ENCODE measurements around the gene PELI2.
A peak's percentile ranks its signal among the peaks of the same experiment; 100 is the strongest.
"Not testable (repeated sequence)": the region's sequence is repeated elsewhere in the genome, so short reads cannot be mapped to it uniquely, and the experiment has no call there.

PELI2 gene

DNA sequence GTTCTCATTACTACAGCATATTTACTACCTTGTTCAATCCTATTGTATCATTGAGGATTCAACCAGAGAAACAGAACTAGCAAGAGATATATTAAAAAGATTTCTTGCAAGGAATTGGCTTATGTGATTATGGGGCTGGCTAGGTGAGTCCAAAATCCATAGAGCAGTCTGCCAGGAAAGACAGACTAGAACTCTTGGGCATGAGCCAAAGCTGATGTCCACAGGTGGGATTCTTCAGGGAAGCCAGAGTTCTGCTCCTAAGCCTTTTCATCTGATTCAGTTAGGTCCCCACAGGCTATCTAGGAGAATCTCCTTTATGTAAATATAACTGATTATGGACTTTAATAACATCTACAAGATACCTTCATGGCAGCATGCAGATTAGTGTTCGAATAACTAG is 26.0 kb downstream of the PELI2 start:
- DNase-seq: no peak

DNA sequence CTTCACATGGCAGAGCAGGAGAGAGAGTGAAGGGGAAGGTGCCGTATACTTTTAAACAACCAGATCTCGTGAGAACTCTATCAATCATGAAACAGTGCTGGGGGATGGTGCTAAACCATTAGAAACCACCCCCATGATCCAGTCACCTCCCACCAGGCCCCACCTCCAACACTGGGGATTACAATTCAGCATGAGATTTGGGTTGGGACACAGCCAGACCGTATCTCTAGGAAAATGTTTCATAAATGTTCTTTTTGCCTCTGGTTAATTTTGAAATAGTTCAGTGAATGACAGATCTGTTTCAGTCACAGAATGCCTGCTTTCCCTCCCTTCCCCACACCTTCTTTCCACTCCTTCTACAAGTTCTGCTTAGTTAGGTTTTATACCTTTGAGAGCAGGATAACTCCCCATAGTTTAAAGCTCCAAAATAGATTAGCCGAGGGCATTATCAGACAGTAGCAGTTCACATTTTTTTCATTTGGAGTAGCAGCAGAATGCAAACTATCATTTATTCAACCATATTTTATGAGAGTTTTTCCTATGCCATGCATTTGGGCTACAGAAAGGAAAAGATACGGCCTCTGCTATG is 27.1 kb downstream of the PELI2 start:
- DNase-seq: no peak

DNA sequence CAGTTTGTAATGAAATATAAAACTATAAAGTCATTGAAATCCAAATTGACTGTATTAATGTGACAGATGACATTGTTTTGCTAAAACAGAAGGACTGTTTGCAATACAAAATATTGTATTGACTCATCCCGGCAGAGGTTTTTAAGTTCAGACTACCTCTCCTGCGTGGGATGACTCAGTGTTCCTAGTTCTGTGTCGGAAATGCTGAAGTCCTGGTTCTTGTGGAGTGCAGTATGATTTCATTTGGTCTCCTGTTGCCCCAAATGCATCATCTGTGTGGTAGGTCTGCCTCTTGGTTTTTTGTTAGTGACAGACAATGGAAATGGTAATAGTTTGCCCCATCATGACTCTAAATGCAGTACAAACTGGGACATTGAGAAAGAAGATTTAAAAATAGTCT is 27.8 kb downstream of the PELI2 start:
- peak; percentile 64 for DNase-seq

GRCh38 chr14:56147449-56147848 is 29.2 kb downstream of the PELI2 start:
- DNase-seq: no peak

DNA sequence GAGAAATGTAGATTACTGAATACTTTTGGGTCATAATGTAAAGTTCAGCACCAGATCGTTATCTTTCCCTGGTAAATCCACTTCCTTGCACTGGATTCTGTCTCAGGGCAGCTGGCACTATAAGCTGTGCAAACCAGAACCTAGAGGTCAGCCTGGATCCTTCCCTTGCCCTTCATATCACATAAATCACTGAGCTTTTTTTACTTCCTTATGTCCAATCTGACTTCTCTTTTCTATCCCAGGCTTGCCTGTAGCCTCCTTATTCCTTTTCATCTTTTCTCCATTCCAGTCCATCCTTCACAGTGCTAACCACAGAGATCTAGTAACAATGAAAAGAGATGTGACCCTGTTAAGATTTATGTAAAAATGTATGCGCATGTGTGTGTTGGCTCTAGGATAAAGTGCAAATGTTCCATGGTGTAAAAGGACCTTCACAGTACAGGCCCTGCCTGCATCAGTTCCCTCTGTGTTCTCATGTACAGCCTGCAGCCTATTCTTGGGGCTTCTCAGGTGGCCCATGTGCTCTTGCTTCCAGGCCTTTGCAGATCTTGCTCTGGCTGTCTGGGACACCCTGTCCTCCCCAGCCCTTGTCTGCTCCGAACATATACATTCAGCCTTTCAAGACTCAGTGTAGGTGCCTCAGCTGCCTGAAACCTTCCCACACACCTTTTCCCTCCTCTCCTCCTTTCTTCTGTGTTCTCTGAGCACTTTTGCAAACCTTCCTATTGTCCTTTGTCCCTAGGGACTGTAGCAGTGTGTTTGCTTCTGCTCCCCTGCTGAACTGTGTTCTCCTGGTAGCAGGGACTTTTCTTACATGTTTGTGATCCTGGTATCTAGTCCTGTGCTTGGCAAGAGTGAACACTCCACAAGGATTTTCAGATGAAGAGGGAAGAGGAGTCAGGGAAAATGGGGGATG is 30.0 kb downstream of the PELI2 start:
- DNase-seq: no peak

DNA sequence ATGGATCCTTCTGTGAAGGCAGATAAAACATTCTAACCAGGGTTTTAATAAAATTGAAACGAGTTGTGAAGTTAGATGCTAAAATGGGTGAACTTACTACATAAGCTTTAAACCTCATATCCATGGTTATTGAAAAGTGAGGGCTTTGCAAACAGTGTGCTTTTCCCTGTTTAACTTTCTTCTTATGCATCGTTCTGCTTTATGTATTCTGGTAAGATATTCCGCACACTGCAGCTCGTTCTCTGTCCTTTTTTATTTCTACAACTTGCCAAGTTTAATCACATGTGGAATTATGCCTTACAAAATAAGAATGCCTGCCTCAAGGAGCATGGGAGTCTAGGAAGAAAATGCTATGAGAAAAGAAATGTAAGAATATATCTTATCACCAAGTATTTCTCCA is 30.9 kb downstream of the PELI2 start:
- no peak for DNase-seq

GRCh38 chr14:56149995-56150394 is 31.8 kb downstream of the PELI2 start:
- DNase-seq: no peak

DNA sequence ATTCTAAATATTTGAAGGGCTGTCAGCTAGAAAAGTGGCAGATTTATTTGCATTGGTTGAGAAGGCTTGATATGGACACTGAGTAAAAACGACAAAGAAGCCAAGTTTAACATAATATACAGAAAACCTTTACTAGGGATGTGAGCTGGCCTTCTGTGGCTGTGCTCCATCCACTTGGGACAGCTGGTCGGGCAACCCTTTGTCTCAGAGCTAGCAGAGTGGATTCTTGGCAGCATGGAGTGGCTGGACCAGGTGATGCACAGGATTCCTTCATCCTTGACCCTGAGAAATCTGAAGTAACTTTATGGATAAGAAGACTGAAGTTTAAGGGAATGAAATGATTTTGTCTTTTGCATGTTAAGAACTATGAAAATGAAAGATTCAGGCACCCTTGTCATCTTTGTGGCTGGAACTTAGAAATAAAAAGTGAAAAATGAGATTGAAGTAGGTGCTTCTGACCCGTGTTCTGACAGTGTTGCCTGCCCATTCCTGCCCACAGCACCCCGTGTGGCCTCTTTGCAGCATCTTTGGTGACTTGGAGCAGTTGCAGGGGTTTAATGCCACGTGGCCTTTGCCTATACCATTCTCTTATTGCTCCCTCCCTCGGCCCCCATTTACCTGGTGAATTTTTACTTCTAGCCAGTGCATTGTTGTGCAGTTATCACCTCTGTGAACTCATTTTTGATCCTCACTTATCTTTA is 32.6 kb downstream of the PELI2 start:
- no peak for DNase-seq

- DNase-seq: no peak
Observed at GRCh38 chr14:56152221-56152620, 34.0 kb downstream of the PELI2 start.

GRCh38 chr14:56153267-56153666 is 35.1 kb downstream of the PELI2 start:
- DNase-seq: no peak

- DNase-seq: no peak
Observed at GRCh38 chr14:56154321-56154720, 36.1 kb downstream of the PELI2 start.

DNA sequence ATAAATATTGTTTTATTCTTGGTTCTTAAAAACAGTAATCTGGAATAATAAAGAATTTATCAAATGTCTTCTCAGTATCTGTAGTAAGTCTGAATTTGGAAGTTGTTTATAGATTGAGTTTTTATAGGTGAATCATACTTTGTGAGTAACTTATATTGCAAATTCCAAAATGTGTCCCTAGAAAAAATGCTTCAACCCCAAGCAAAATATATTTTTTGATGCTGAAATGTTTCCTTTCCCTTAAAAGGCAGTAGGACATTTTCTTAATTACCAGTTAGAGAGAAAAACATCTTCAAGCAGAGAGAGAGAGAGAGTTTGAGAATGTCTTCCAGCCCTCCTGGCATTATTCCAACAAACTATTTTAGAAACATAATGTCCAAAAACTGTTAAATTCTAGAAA is 37.9 kb downstream of the PELI2 start:
- peak; percentile 45 for DNase-seq

DNA sequence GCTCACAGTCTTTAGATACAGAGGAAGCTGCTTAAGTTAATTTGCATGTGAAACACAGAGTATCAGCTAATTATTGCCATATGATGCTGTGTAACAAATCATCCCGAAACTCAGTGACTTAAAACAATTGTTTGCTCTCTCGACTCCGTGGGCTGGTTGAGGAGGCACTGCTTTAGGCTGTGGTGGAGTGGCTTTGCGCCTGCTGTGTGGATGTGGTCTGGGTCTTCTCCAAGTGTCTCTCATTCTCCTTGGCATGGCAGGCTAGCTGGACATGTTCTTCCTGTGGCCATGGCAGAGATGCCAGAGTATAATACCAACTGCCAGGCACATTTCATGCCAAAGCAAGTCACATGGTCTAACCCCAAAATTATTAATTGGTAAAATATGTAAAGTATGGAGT is 40.9 kb downstream of the PELI2 start:
- DNase-seq: no peak

DNA sequence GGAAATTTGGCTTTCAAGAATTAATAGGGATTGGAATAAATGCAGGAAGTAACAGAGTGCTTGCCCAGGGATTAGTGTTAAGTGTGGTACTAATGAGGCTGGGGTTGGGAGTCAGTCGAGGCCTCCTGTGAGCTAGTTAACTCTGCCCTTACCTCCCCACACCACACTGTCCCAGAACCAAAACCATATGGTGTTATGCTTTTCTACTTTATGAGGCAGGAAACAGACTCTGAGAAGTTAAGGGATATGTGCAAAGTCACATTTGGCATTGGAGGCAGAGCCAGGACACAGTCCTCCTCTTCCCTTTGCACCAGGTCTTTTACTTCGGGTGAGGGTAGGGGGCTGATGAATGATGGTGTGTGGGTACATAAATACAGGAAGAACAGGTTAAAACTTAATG is 41.9 kb downstream of the PELI2 start:
- DNase-seq: no peak

DNA sequence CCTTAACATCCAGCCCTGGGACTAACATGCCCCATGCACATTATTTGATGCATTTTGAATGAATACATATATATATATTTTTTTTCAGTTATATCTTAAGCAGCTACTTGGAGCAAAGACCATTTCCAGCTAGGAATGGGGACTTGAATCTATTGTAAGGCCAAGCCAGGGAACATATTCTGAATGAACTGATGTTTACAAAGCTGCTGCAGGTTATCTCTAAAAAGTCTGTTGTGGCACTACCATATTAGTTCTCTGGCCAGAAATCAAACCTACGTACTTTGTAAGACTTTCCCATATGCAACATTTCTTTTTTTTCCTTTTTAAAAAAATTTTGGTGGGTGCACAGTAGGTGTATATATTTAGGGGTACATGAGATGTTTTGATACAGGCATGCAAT is 43.4 kb downstream of the PELI2 start:
- no peak for DNase-seq

DNA sequence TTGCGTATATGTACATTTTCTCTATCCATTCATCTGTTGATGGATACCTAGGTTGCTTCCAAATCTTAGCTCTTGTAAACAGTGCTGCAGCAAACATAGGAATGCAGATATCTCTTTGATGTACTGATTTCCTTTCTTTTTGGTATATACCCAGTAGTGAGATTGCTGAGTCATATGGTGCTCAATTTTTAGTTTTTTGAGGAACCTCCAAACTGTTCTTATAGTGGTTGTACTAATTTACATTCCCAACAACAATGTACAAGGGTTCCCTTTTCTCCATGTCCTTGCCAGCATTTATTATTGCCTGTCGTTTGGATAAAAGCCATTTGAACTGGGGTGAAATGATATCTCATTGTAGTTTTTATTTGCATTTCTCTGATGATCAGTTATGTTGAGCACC is 44.3 kb downstream of the PELI2 start:
- no peak for DNase-seq

DNA sequence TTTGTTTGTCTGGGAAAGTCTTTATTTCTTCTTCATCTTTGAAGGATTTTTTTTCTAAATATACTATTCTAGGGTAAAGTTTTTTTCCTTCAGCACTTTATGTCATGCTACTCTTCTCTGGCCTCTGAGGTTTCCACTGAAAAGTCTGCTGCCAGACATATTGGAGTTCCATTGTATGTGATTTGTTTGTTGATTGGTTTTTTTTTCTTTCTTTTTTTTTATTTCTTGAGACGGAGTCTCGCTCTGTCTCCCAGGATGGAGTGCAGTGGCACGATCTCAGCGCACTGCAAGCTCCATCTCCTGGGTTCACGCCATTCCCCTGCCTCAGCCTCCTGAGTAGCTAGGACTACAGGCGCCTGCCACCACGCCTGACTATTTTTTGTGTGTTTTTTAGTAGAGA is 48.4 kb downstream of the PELI2 start:
- DNase-seq: not testable (repeated sequence)

GRCh38 chr14:56168007-56168616 is 49.9 kb downstream of the PELI2 start:
- no peak for DNase-seq

GRCh38 chr14:56170028-56170427 is 51.8 kb downstream of the PELI2 start:
- DNase-seq: peak; percentile 46

DNA sequence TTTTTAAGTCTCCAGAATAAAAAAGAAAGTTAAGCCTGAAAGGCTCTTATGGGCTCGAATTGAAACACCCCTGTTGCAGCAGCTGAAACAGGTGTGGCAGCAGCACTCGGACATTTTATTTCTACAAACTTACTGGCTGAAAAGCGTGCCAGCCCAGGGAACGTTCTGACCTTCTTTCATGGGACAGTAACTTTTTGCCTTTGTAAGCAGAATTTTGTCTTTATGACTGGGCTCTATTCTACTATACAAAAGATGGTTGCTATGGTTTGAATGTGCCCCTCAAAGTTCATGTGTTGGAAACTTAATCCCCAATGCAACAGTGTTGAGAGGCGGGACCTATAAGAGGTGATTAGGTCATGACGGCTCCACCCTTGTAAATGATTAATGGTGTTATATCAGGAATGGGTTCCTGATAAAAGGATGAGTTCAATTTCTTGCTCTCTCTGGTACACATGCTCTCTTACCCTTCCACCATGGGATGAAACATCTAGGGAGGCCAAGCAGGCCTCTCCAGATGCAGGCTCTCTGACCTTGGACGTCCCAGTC is 52.7 kb downstream of the PELI2 start:
- no peak for DNase-seq

GRCh38 chr14:56172074-56172473 is 53.9 kb downstream of the PELI2 start:
- DNase-seq: no peak

DNA sequence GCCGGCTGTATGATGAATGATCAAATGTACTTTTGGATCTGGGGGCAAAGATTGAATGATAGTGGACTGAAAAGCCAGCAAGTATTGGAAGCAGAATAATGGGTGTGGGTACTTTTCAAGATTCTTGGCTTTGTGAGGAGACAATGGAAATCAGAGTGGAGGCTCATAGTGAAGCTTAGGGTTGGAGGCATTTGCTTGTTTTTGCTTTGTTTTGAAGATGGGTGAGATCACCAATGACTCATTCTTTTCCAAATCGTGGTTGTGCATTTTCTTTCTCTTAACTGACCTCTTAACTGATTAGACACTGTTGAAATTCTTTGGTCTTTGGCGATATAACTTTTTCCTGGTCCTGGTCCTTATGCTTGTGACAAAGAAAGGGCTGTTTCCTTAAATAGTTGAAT is 54.4 kb downstream of the PELI2 start:
- DNase-seq: peak; percentile 76

DNA sequence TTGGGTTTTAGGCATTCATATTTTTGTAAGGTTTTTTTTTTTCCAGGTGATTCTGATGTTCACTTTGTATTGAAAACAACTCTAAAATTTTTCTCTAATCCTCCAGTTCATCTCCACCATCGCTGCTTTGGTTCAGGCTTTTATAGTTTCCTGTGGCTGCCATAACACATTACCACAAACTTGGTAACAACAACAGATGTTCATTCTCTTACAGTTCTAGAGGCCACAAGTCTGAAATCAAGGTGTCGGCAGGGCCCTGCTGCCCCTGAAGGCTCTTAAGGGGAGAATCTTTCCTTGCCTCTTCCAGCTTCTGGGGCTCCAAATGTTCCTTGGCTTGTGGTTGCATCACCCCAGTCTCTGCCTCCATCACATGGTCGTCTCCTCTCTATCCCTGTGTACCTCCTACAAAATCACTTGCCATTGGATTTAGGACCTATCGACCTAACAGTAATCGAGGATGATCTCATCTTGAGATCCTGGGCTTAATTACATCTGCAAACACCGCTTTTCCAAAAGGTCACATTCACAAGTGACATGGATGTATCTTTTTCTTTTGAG is 55.2 kb downstream of the PELI2 start:
- no peak for DNase-seq
